MM.1S (cell line): Measurements from ENCODE around the gene LIFR.

Experiments
- CTCF ChIP-seq: fragments of 300-600 bp; sonication (generic); IDR thresholded peaks from 2 replicates; pipeline ENCODE4 v1.5.1; 2016; ENCODE audit warnings: antibody characterized with exemption, low read length, mixed read lengths
- EZH2 ChIP-seq: fragments of 300-600 bp; sonication (generic); optimal IDR thresholded peaks from 2 replicates; pipeline ENCODE3; 2017; ENCODE audit warnings: low read depth, mild to moderate bottlenecking, antibody characterized with exemption, low read length, mixed read lengths
- EZH2phosphoT487 ChIP-seq: fragments of 300-600 bp; sonication (generic); IDR thresholded peaks from 2 replicates; pipeline ENCODE4 v1.6.1; 2018; ENCODE audit warnings: antibody characterized with exemption, low read length

- no peak for TF ChIP-seq CTCF
- no peak for TF ChIP-seq EZH2
- no peak for TF ChIP-seq EZH2phosphoT487
These were observed 102.5 kb downstream of the LIFR start for GRCh38 chr5:38453921-38454320.
